Suprapubic skin (tissue), 3 donors: Measurements from ENCODE around the gene SNAPC2.
"Not testable (repeated sequence)": the region's sequence is repeated elsewhere in the genome, so short reads cannot be mapped to it uniquely, and the experiment has no call there.

Experiments used
- CTCF ChIP-seq, 2 donors: fragments of 200-600 bp in 1 of 2; fragments of 450-650 bp in 1 of 2; sonication (generic) in 1 of 2; IDR thresholded peaks; one replicate each; pipeline ENCODE4 v1.5.1; 2016 to 2019; ENCODE audit warnings: antibody characterized with exemption in 2 of 2, mild to moderate bottlenecking in 1 of 2, moderate library complexity in 1 of 2
- EP300 ChIP-seq: sonication (generic); formaldehyde crosslinking; IDR thresholded peaks from one replicate; pipeline ENCODE4 v1.6.1; 2017; ENCODE audit warnings: antibody characterized with exemption

GRCh38 chr19:7930030-7930429 lies 9.9 kb downstream of the SNAPC2 start:
- TF ChIP-seq EP300; CTCF (IDR thresholded peaks at IDR 0.05): not testable (repeated sequence)
